HG03060 (cell line): ENCODE results near the gene TMEM94.
"Not testable (repeated sequence)": the region's sequence is repeated elsewhere in the genome, so short reads cannot be mapped to it uniquely, and the experiment has no call there.

Experiments
- ATAC-seq: cut with Tn5 transposase; IDR thresholded peaks from one replicate; pipeline ENCODE4 v1.9.1; 2021; ENCODE audit warnings: low read depth, moderate number of reproducible peaks; ENCODE audit not compliant: unreplicated experiment

TMEM94 gene

GRCh38 chr17:75442168-75443103 is 14.0 kb upstream of the TMEM94 start:
- no peak for ATAC-seq

GRCh38 chr17:75445296-75445695 is 11.1 kb upstream of the TMEM94 start:
- ATAC-seq: no peak

DNA sequence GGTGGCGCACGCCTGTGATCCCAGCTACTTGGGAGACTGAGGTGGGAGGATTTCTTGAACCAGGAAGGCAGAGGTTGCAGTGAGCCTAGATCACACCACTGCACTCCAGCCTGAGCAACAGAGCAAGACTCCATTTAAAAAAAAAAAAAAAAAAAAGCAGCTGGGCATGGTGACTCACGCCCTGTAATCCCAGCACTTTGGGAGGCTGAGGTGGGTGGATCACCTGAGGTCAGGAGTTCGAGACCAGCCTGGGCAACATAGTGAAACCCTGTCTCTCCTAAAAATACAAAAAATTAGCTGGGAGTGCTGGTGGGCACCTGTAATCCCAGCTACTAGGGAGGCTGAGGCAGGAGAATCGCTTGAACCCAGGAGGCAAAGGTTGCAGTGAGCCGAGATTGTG is 10.5 kb upstream of the TMEM94 start:
- ATAC-seq: not testable (repeated sequence)

DNA sequence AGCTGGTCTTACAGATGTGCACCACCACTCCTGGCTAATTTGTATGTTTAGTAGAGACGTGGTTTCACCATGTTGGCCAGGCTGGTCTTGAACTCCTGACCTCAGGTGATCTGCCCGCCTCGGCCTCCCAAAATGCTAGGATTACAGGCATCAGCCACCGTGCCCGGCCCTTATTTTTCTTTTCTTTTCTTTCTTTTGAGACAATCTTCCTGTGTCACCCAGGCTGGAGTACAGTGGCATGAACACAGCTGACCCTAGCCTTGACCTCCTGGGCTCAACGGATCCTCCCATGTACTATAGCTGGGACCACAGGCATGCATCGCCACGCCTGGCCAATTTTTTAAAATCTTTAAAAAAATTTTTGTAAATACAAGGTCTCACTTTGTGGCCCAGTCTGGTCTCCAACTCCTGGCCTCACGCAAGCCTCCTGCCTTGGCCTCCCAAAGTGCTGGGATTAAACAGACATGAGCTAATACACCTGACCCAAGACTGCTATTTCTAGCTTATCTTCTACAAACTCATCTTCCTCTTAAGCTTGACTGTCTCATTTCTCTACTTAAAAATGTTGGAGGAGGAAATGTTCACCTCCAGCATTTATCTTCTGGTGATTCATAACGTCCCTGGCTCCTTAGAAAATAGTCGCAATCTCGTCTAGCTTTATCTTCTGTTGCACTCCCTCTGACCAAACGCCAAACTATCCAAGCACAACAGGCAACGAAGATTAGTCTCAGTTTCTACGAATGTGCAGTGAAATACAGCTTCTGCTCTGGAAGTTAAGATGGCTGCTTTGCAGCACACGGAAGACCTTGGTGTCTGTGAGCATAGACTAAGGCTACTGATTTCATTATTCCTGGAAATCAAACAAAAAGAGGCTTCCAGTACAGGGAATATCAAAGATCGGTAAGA is 8.2 kb upstream of the TMEM94 start:
- no peak for ATAC-seq

GRCh38 chr17:75450270-75450669 is 6.2 kb upstream of the TMEM94 start:
- ATAC-seq: no peak

DNA sequence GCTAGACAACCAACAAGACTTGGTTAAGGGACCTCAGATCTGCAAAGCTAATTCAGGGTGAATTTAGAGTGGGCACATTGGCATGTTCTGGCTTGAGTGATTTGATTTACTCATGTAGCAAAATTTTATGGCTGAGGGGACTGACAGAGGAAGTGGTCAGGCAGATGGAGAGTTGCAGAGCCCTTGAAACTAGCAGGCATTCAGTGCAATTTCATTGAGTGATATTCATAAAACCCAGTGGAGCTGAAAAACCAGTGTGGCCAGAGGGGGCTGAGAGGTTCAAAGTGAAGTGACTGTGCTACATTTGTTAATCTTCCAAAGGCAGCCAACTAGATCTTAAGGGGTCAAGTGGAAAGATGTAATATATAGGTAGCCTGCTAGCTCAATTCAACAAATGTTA is 2.2 kb upstream of the TMEM94 start:
- no peak for ATAC-seq

DNA sequence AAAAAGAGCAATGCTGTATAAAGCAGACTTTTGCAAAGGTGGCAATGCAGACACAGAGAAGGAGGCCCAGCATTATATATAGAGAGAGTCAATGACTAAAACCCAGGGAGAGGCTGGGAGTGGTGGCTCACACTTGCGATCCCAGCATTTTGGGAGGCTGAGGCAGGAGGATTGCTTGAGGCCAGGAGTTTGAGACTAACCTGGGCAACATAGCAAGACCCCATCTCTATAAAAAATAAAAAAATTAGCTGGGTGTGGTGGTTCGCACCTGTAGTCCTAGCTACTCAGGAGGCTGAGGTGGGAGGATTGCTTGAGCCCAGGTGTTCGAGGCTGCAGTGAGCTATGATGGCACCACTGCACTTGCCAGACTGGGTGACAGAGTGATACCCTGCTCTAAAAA is 1.8 kb upstream of the TMEM94 start:
- not testable (repeated sequence) for ATAC-seq

- no peak for ATAC-seq
Measured at GRCh38 chr17:75456039-75456416, 407 bp upstream of the TMEM94 start.

GRCh38 chr17:75457047-75457654 is 716 bp downstream of the TMEM94 start:
- no peak for ATAC-seq

- no peak for ATAC-seq
Measured at GRCh38 chr17:75459246-75459589, 2.8 kb downstream of the TMEM94 start.

DNA sequence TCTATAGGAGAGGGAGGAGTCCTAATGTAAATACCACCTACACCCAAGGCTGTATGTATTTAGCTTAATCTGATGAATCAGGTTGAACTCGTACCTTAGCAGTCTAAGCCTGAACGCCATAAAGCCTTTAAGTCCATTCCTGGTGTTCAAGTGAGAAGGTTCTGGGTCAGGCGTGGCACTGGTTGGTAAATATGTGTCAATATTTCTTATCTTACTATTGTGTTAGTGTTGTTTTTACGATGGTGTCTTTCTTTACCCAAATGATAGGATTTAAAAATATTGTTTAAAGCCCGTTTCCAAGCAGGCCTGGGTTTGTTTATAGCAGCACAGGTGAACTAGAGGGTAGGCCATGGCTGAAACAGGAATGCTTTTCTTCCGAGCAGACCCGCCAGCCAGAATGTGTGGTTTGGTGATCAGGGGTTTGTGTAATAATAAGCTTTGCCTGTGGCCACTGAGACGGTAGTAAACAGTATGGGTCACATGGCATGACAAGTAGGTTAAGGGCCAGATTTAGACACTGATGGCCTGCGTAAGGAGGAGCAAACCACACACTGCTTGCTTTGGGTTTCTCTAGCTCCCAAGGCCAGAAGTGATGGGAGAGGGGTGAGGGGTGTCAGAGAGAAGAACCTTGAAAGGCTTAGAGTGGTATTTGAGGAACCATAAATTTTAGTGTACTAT is 3.3 kb downstream of the TMEM94 start:
- peak; percentile 39 for ATAC-seq

DNA sequence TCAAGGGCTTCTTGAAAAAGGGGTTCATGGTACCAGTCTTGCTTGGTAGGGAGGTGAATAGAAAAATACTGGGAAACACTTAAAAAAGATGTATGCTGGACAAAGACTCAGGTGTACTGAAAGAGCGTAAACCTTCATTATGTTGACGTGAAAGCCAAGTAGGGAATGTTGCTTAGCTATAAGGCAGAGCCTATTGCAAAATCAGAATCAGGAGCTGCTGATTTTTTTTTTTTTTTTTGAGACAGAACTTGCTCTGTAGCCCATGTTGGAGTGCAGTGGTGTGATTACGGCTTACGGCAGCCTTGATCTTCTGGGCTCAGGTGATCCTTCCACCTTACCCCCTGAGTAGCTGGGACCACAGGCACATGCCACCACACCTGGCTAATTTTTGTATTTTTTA is 3.9 kb downstream of the TMEM94 start:
- ATAC-seq: no peak

DNA sequence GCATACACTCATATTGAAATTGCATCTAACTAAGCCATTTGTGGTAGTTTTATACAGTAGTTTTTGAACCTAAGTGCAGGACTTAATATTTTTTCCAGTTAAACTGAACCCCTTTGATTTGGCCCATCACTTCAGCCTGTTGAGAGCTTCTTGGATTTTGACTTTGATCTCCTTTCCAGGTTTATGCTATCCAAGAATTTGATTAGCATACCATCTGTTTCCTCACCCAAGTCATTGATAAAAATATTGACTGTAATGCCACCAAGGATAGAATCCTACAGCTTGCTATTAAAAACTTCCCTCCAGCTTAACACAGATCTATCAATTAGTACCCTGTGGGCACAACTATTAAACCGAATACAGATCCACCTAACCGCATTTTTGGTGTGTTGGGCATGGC is 7.2 kb downstream of the TMEM94 start:
- no peak for ATAC-seq

- no peak for ATAC-seq
Measured at GRCh38 chr17:75465039-75465438, 8.6 kb downstream of the TMEM94 start.

GRCh38 chr17:75468291-75468754 is 11.9 kb downstream of the TMEM94 start:
- no peak for ATAC-seq

- ATAC-seq: no peak
Measured at GRCh38 chr17:75468779-75469373, 12.4 kb downstream of the TMEM94 start.

- ATAC-seq: no peak
Measured at GRCh38 chr17:75471207-75471606, 14.8 kb downstream of the TMEM94 start.

GRCh38 chr17:75472119-75472518 is 15.7 kb downstream of the TMEM94 start:
- no peak for ATAC-seq

- no peak for ATAC-seq
Measured at GRCh38 chr17:75473246-75473645, 16.8 kb downstream of the TMEM94 start.

DNA sequence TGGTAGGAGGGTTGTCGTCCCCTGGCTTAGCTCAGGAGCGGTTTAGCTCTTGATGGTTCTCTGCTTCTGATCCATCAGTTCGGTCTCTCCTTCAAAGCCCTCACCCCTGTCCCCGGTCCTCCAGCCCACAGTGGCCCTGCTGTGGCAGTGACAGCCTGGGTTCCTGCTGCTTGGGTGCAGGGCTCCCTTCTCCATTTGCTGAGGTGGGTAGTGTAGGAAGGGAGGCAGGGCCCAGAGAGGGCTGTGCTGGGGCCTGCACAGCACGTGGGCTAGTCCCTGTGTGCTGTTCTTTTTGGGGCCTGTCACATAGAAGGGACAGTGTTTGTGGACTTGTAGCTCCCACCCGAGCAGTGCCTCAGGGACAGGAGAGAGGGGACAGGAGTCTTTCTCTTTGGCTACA is 18.3 kb downstream of the TMEM94 start:
- ATAC-seq: no peak
